Measurements from ENCODE around the gene TEK. TPM values are rescaled to one million over a fixed set of nuclear protein-coding genes. Genes with fewer than 3 reads are reported as not detected.

The TEK gene
- total RNA-seq, 1 experiment from 2014 or later: not detected

DNA sequence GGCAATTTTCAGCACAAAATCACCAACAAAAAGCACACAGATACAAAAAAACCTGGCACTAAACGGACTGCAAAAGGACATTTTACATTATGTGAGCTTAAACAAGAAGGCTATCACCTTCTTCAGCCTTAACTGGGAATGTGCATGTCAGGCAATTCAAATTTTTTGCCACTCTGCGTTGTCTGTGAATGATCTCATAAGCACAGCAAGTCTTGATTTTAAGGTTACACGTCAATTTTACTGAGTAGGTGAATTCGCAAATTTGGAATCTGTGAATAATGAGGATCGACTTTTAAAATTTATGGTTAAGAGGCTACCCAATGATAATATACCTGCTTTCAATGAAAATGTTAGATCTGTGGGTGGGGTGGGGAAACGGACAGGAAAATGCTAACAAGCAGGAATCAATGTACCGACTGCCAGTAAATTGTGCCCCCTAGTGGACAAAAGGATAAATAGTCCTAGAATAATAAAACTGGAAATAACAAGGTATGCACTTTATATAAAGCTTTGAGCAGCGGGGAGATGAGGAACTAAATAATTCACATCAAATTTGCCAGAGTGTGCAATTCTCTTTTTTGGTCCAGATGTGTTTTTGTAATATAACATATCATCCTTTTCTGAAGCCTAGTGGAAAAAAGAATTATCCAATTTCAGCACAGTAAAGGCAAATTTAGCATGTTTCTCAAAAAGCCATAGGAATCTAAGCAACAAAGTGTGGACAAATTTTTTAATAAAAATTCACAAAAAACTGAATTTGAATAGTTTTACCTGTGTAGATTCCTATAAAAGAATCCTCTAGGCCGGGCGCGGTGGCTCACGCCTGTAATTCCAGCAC is 167.4 kb downstream of the TEK start:
- in situ Hi-C loops (cut with HindIII; ENCODE audit: low pct_unique_long_range_greater_than_20kb, low sequenced_read_pairs): no loop called here
- peak; percentile 32 for DNase-seq (ENCODE audit: low read depth)

- no peak for DNase-seq (ENCODE audit: low read depth)
- in situ Hi-C loops (cut with HindIII; ENCODE audit: low pct_unique_long_range_greater_than_20kb, low sequenced_read_pairs): no loop called here
Observed at GRCh38 chr9:27278374-27278773, 169.3 kb downstream of the TEK start.

GRCh38 chr9:27279611-27280010 is 170.6 kb downstream of the TEK start:
- no peak for DNase-seq (ENCODE audit: low read depth)
- in situ Hi-C loops (cut with HindIII; ENCODE audit: low pct_unique_long_range_greater_than_20kb, low sequenced_read_pairs): no loop called here

Other genes starting within 250 kb of the TEK start
- 29.1 and 56.2 TPM in 2 replicates for gene CAAP1, start 216.4 kb upstream of the TEK start, total RNA-seq (2014; rRNA removed; shearing (Covaris generic); ENCODE audit: low replicate concordance)
- gene PLAA, start 162.0 kb upstream of the TEK start, total RNA-seq (2014; rRNA removed; shearing (Covaris generic); ENCODE audit: low replicate concordance): 2.4 and 9.7 TPM in 2 replicates
- gene IFT74, start 152.8 kb upstream of the TEK start, total RNA-seq (2014; rRNA removed; shearing (Covaris generic); ENCODE audit: low replicate concordance): 8.2 and 20.7 TPM in 2 replicates
- not detected in 2 replicates for gene LRRC19, start 103.6 kb upstream of the TEK start, total RNA-seq (2014; rRNA removed; shearing (Covaris generic); ENCODE audit: low replicate concordance)
- gene EQTN, start 187.9 kb downstream of the TEK start, total RNA-seq (2014; rRNA removed; shearing (Covaris generic); ENCODE audit: low replicate concordance): not detected in 2 replicates